Panc1 (cell line): Measurements from ENCODE around the gene C10orf105. TPM values are rescaled to one million over a fixed set of nuclear protein-coding genes. Genes with fewer than 3 reads are reported as not detected.

Source experiments
- ATAC-seq: fragments of 200-7000 bp; cut with Tn5 transposase; 2 replicates; pipeline ENCODE4 v1.9.1; 2020; ENCODE audit warnings: mild to moderate bottlenecking, moderate library complexity
- BruUV-seq: library from RNA; stranded (reverse); fragments of 400-500 nt; replicated peaks from 2 replicates; lab custom pipeline; 2021; lab: Mats Ljungman, UMichigan
- CTCF ChIA-PET: fragments of 300-600 bp; sonication (Branson Sonifier 250); formaldehyde crosslinking; loops from one replicate; lab custom pipeline; 2022; ENCODE audit warnings: antibody characterized with exemption; lab: Charles Lee
- POLR2A ChIA-PET: fragments of 300-600 bp; sonication (Branson Sonifier 250); formaldehyde crosslinking; loops from one replicate; lab custom pipeline; 2022; ENCODE audit warnings: antibody characterized with exemption; lab: Charles Lee
- DNase-seq: peaks from one replicate; pipeline ENCODE4 v3.0.0-alpha.2; 2010; ENCODE audit warnings: low read depth, low spot score
- H3K27ac ChIP-seq: 2 replicates; pipeline ENCODE4 v1.5.1; 2011; ENCODE audit warnings: mild to moderate bottlenecking, low read length, inconsistent platforms
- H3K27me3 ChIP-seq: fragments of 200-500 bp; sonication (Bioruptor generic); 2 replicates; pipeline ENCODE4 v1.6.0; 2014; ENCODE audit warnings: low read length, inconsistent platforms; ENCODE audit not compliant: control insufficient read depth, insufficient read depth
- H3K36me3 ChIP-seq: fragments of 200-500 bp; sonication (Bioruptor generic); 2 replicates; pipeline ENCODE4 v1.5.1; 2014; ENCODE audit warnings: inconsistent platforms, mild to moderate bottlenecking, low read length, moderate library complexity; ENCODE audit not compliant: control insufficient read depth, insufficient read depth
- H3K4me1 ChIP-seq: 2 replicates; pipeline ENCODE4 v1.5.1; 2011; ENCODE audit warnings: inconsistent platforms, mild to moderate bottlenecking, low read length, moderate library complexity; ENCODE audit not compliant: control insufficient read depth, insufficient read depth
- H3K4me3 ChIP-seq, 2 experiments: 2 replicates each; pipeline ENCODE4 v1.5.1; 2011 to 2012; ENCODE audit warnings: low read depth in 2 of 2, low read length in 2 of 2, mild to moderate bottlenecking in 2 of 2, inconsistent platforms in 1 of 2, moderate library complexity in 1 of 2
- H3K9me3 ChIP-seq: fragments of 200-500 bp; sonication (Bioruptor generic); 2 replicates; pipeline ENCODE4 v1.5.1; 2014; ENCODE audit warnings: low read depth, mild to moderate bottlenecking, inconsistent platforms, low read length, moderate library complexity; ENCODE audit not compliant: control insufficient read depth, insufficient read depth
- POLR2AphosphoS5 ChIP-seq: IDR thresholded peaks from 2 replicates; pipeline ENCODE4 v1.6.1; 2012; ENCODE audit warnings: mild to moderate bottlenecking, low read depth, low read length, moderate library complexity
- SIN3A ChIP-seq: IDR thresholded peaks from 2 replicates; pipeline ENCODE4 v1.6.1; 2012; ENCODE audit warnings: low read depth, mild to moderate bottlenecking, low read length, moderate library complexity, borderline replicate concordance; ENCODE audit not compliant: insufficient read depth
- TCF7L2 ChIP-seq: IDR thresholded peaks from 2 replicates; pipeline ENCODE4 v1.6.1; 2011; ENCODE audit warnings: mild to moderate bottlenecking, low read depth, low read length, inconsistent platforms
- in situ Hi-C: cut with HindIII; loops from 2 replicates; pipeline ENCODE4 v1.10.0; 2016; ENCODE audit warnings: low sequenced_read_pairs, low pct_unique_long_range_greater_than_20kb
- intact Hi-C: fragments of 100-400 bp; cut with micrococcal nuclease; formaldehyde crosslinking; loops from one replicate; pipeline ENCODE4 v1.10.0; 2022; ENCODE audit not compliant: unreplicated experiment
- total RNA-seq: library from RNA; stranded (reverse); gene quantifications from one replicate; pipeline ENCODE4 v1.2.1, GENCODE V29; 2021; ENCODE audit not compliant: unreplicated experiment
- TF ChIP-seq, protein P1 (sequence below): fragments of 450-650 bp; IDR thresholded peaks from 2 replicates; pipeline ENCODE4 v1.5.1; 2017; ENCODE audit warnings: mild to moderate bottlenecking
- TF ChIP-seq, protein P2 (sequence below), 2 experiments: IDR thresholded peaks; 2 replicates each; pipeline ENCODE4 v1.6.1; 2011 to 2012; ENCODE audit warnings: low read depth in 2 of 2, control low read depth in 1 of 2, low read length in 1 of 2, mild to moderate bottlenecking in 1 of 2, moderate library complexity in 1 of 2; ENCODE audit not compliant: insufficient read depth in 1 of 2

The C10orf105 gene
- total RNA-seq, 1 experiment from 2014 or later = not detected

DNA sequence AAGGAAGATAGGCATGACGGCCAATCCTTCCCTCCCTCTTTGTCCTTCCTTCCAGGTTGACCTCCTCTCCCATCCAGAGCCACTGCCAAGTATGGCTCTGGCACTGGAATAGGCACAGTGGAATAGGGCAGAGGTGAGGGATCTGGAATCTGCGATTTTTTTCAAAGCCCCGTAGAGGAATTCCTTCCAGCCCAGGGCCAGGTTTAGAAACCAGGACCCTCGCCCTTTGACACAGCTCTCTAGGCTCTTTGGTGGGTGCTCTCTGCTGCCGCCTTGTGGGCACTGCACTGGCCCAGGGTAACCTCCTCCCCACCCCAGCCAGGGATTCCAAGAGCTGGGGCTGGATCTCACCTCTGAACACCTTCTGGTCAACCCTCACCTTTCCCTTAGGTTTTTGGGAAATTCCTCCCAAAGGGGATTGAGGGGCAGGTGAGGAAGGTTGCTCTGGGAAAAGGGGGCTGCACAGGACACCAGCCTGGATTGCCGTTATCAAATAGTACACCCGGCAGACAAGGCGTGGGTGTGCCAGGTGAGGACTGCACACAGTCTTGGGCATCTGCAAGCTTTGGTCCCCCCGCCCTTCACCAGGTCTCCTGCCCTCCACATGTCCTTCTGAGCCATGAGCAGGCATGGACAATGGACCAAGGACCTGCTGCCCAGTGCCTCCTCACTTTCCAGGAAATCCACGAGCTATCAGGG, 22.8 kb downstream of the C10orf105 start:
- H3K4me3 ChIP-seq = no peak overlapping the region
- intact Hi-C loops (loop anchor here (5.0 kb wide), 1 partner anchor 384 kb away; no protein-coding TSS in a partner anchor), in situ Hi-C loops (no loop called here)
- DNase-seq = peak; percentile 48
- no peaks in the 10 kb centered on the region for H3K36me3 ChIP-seq
- BruUV-seq = no TSS peak
- H3K27ac ChIP-seq = no peak overlapping the region
- H3K4me1 ChIP-seq = peaks cover 21% of the 10 kb centered on the region
- no peaks in the 10 kb centered on the region for H3K27me3 ChIP-seq
- H3K9me3 ChIP-seq = no peaks in the 10 kb centered on the region
- TF ChIP-seq, protein P1, sequence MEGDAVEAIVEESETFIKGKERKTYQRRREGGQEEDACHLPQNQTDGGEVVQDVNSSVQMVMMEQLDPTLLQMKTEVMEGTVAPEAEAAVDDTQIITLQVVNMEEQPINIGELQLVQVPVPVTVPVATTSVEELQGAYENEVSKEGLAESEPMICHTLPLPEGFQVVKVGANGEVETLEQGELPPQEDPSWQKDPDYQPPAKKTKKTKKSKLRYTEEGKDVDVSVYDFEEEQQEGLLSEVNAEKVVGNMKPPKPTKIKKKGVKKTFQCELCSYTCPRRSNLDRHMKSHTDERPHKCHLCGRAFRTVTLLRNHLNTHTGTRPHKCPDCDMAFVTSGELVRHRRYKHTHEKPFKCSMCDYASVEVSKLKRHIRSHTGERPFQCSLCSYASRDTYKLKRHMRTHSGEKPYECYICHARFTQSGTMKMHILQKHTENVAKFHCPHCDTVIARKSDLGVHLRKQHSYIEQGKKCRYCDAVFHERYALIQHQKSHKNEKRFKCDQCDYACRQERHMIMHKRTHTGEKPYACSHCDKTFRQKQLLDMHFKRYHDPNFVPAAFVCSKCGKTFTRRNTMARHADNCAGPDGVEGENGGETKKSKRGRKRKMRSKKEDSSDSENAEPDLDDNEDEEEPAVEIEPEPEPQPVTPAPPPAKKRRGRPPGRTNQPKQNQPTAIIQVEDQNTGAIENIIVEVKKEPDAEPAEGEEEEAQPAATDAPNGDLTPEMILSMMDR = peak; percentile 99
- no peak for TF ChIP-seq POLR2AphosphoS5
- peak; percentile 88 for ATAC-seq
- POLR2A ChIA-PET = no interaction called here
- CTCF ChIA-PET = interaction anchor here (0.6 to 1.9 kb wide), 16 partner anchors 9 to 744 kb away, joined by 3 to 11 read pairs (median 4); partner anchors contain the start of genes CDH23 and VSIR

DNA sequence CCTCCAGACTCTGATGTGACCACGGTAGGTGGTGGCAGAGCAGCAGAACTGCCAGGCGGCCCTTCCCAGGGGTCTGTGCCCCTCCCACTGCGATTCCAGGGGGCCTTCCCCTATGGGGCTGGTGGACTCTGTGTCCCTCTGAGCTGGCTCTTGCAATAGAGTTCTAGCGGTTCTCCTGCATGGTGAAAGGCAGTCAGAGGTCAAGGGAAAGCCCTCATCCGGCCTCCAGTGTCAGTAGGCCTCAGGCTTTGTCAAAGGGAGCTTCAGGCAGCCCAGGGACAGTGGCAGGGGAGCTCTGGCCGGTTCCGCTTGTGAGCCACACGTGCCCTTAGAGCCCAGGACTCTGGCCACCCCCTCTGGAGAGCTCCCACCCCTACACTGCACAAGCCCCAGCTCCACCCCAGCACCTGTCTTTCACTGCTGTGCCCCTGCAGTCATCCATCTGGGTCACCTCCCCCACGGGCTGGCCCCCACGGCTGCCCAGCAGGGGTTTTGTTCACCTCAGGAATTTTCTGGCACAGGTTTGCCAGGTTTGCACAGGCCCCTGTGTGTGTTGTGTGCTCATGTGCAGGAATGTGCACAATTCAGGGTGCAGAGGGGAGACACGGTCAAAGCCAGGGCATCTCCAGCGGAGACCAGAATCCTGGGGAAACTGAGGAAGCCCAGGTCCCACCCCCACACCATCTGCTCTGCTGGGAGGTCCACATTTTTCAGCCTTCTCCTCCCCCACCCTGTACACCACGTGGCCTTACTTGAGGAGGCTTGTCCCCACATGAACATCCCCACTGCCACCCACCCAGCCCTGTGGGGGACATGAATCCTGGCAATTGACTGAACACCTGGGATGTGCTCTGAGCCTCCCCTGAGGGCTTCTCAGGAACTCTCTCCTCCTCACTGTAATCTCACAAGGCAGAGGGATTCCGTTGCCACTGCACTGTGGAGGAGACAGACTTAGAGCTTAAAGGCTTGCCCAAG, 23.8 kb downstream of the C10orf105 start:
- Histone ChIP-seq H3K27me3 (no peaks in the 10 kb centered on the region), H3K27ac (no peak overlapping the region), H3K9me3 (no peaks in the 10 kb centered on the region), H3K36me3 (no peaks in the 10 kb centered on the region), H3K4me1 (peaks cover 21% of the 10 kb centered on the region), H3K4me3 (no peak overlapping the region)
- intact Hi-C loops = loop anchor here (5.0 kb wide), 1 partner anchor 383 kb away; no protein-coding TSS in a partner anchor
- BruUV-seq = no TSS peak
- ATAC-seq = peak; percentile 42; the same call in 1 of the 2 replicates
- in situ Hi-C loops = no loop called here
- CTCF ChIA-PET = interaction anchor here (1.0 to 1.9 kb wide), 8 partner anchors 10 to 300 kb away, joined by 3 to 10 read pairs (median 6); partner anchors contain the start of genes CDH23 and VSIR
- POLR2A ChIA-PET = no interaction called here
- TF ChIP-seq SIN3A = no peak
- TF ChIP-seq TCF7L2 = no peak
- TF ChIP-seq, protein P2, sequence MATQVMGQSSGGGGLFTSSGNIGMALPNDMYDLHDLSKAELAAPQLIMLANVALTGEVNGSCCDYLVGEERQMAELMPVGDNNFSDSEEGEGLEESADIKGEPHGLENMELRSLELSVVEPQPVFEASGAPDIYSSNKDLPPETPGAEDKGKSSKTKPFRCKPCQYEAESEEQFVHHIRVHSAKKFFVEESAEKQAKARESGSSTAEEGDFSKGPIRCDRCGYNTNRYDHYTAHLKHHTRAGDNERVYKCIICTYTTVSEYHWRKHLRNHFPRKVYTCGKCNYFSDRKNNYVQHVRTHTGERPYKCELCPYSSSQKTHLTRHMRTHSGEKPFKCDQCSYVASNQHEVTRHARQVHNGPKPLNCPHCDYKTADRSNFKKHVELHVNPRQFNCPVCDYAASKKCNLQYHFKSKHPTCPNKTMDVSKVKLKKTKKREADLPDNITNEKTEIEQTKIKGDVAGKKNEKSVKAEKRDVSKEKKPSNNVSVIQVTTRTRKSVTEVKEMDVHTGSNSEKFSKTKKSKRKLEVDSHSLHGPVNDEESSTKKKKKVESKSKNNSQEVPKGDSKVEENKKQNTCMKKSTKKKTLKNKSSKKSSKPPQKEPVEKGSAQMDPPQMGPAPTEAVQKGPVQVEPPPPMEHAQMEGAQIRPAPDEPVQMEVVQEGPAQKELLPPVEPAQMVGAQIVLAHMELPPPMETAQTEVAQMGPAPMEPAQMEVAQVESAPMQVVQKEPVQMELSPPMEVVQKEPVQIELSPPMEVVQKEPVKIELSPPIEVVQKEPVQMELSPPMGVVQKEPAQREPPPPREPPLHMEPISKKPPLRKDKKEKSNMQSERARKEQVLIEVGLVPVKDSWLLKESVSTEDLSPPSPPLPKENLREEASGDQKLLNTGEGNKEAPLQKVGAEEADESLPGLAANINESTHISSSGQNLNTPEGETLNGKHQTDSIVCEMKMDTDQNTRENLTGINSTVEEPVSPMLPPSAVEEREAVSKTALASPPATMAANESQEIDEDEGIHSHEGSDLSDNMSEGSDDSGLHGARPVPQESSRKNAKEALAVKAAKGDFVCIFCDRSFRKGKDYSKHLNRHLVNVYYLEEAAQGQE (IDR thresholded peaks at IDR 0.05; ENCODE audit: insufficient read depth in 1 of 2, low read depth in 2 of 2, low read length in 1 of 2) = no peak
- TF ChIP-seq POLR2AphosphoS5 = no peak
- TF ChIP-seq, protein P1 = no peak
- DNase-seq = no peak
